HUES64 (cell line): ENCODE results near the gene KIAA0232.

Experiments
- H3K27ac ChIP-seq: 2 replicates; pipeline ENCODE4 v1.7.0; 2013; ENCODE audit warnings: low read depth, low read length, inconsistent platforms
- H3K27me3 ChIP-seq: 2 replicates; pipeline ENCODE4 v1.6.1; 2013; ENCODE audit warnings: mild to moderate bottlenecking, low read length; ENCODE audit not compliant: insufficient read depth
- H3K36me3 ChIP-seq: 2 replicates; pipeline ENCODE4 v1.6.1; 2013; ENCODE audit warnings: mild to moderate bottlenecking, low read length; ENCODE audit not compliant: insufficient read depth
- H3K4me1 ChIP-seq: 2 replicates; pipeline ENCODE4 v1.6.1; 2013; ENCODE audit warnings: mild to moderate bottlenecking, low read length, moderate library complexity; ENCODE audit not compliant: insufficient read depth
- H3K4me3 ChIP-seq: 2 replicates; pipeline ENCODE4 v1.5.1; 2013; ENCODE audit warnings: mild to moderate bottlenecking, low read length, moderate library complexity
- H3K9ac ChIP-seq: 2 replicates; pipeline ENCODE4 v1.6.1; 2013; ENCODE audit warnings: mild to moderate bottlenecking, low read depth, low read length
- H3K9me3 ChIP-seq: 2 replicates; pipeline ENCODE4 v1.6.1; 2013; ENCODE audit warnings: low read depth, low read length; ENCODE audit not compliant: insufficient read depth
- WGBS: fragments of 150-250, 120-280 bp; methylation state at CpG from one replicate; pipeline ENCODE4 v1.1.7; 2013; ENCODE audit warnings: missing lambda C conversion rate; 5-methylcytosine and 5-hydroxymethylcytosine counted together

The KIAA0232 gene

DNA sequence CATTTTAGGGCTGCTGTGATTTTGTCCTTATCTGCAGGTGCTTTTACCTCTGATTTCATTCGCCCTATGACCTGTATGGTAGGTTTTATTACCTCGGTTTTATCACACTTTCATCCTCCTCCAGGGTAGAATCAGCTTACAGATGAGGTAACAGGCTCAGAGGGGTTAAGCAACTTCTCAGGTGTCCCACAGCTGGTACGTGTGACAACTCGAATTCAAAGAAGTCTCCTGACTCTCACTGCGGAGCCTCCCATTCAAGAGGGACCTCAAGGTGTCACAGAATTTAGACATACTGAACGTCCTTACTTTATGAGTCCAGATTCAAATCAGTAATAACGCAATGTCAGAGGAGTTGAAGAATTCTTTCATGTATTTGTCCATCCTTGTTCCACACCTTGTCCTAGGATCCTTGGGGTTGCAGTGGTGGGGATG lies 12.5 kb upstream of the KIAA0232 start:
- H3K9ac ChIP-seq, result no peak overlapping the region
- H3K36me3 ChIP-seq, result no peaks in the 10 kb centered on the region
- no peak overlapping the region for H3K27ac ChIP-seq
- H3K4me1 ChIP-seq, result no peaks in the 10 kb centered on the region
- H3K27me3 ChIP-seq, result no peaks in the 10 kb centered on the region
- WGBS, result 85% methylated on average over 7 of the region's 7 CpGs
- H3K9me3 ChIP-seq, result no peaks in the 10 kb centered on the region
- H3K4me3 ChIP-seq, result no peak overlapping the region

- 96% methylated on average over 7 of the region's 7 CpGs for WGBS
- no peaks in the 10 kb centered on the region for H3K9me3 ChIP-seq
- no peak overlapping the region for H3K4me3 ChIP-seq
- no peaks in the 10 kb centered on the region for H3K4me1 ChIP-seq
- H3K36me3 ChIP-seq, result no peaks in the 10 kb centered on the region
- H3K27ac ChIP-seq, result no peak overlapping the region
- H3K27me3 ChIP-seq, result no peaks in the 10 kb centered on the region
- no peak overlapping the region for H3K9ac ChIP-seq
Measured at GRCh38 chr4:6770581-6771228, 11.8 kb upstream of the KIAA0232 start.

- H3K9ac ChIP-seq, result no peak overlapping the region
- no peaks in the 10 kb centered on the region for H3K36me3 ChIP-seq
- H3K9me3 ChIP-seq, result no peaks in the 10 kb centered on the region
- H3K4me1 ChIP-seq, result no peaks in the 10 kb centered on the region
- 0 out of 2 replicates have a peak, but pooled peaks cover under 1% of the 10 kb centered on the region for H3K27me3 ChIP-seq
- 92% methylated on average over 8 of the region's 8 CpGs for WGBS
- H3K4me3 ChIP-seq, result no peak overlapping the region
- no peak overlapping the region for H3K27ac ChIP-seq
Measured at GRCh38 chr4:6771229-6771671, 11.3 kb upstream of the KIAA0232 start.

GRCh38 chr4:6772223-6772928 lies 10.2 kb upstream of the KIAA0232 start:
- Histone ChIP-seq H3K27me3 (0 out of 2 replicates have a peak, but pooled peaks cover 4% of the 10 kb centered on the region), H3K4me1 (no peaks in the 10 kb centered on the region), H3K9ac (no peak overlapping the region), H3K27ac (no peak overlapping the region), H3K36me3 (no peaks in the 10 kb centered on the region), H3K9me3 (no peaks in the 10 kb centered on the region), H3K4me3 (no peak overlapping the region)
- 94% methylated on average over 10 of the region's 10 CpGs for WGBS

GRCh38 chr4:6773106-6773505 lies 9.4 kb upstream of the KIAA0232 start:
- 81% methylated on average over 6 of the region's 6 CpGs for WGBS
- H3K27ac ChIP-seq, result no peak overlapping the region
- no peaks in the 10 kb centered on the region for H3K36me3 ChIP-seq
- no peak overlapping the region for H3K9ac ChIP-seq
- 0 out of 2 replicates have a peak, but pooled peaks cover 4% of the 10 kb centered on the region for H3K27me3 ChIP-seq
- no peaks in the 10 kb centered on the region for H3K9me3 ChIP-seq
- no peak overlapping the region for H3K4me3 ChIP-seq
- no peaks in the 10 kb centered on the region for H3K4me1 ChIP-seq

DNA sequence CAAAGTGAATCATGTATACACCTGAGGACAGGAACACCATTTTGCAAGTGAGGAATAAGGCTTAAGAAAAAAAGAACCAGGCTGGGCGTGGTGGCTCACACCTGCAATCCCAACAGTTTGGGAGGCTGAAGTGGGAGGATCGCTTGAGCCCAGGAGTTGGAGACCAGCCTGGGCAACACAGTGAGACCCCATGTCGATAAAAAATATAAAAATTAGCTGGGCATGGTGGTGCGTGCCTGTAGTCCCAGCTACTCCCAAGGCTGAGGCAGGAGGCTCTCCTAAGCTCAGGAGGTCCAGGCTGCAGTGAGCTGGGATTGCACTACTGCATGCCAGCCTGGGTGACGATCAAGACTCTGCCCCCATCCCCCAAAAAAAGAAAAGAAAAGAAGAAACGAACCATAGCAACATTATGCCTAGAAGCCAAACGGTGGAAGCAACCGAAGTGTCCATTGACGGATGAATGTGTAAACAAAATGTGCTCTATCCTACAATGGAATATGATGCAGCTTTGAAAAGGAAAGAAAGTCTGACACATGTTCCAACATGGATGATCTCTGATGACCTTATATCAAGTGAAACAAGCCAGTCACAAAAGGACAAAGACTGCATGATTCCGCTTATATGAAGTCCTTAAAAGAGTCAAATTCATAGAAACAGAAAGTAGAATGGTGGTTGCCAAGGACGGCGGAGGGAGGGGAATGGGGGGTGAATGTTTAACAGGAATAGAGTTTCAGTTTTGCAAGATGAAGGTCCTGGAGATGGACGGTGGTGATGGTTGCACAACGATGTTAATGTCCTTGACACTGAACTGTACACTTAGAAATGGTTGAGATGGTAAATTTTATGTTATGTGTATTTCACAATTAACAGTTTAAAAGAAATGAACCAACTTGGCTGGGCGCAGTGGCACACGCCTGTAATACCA lies 8.6 kb upstream of the KIAA0232 start:
- Histone ChIP-seq H3K27ac (no peak overlapping the region), H3K27me3 (0 out of 2 replicates have a peak, but pooled peaks cover 4% of the 10 kb centered on the region), H3K9me3 (no peaks in the 10 kb centered on the region), H3K4me3 (no peak overlapping the region), H3K9ac (no peak overlapping the region), H3K4me1 (no peaks in the 10 kb centered on the region), H3K36me3 (no peaks in the 10 kb centered on the region)
- WGBS, result 89% methylated on average over 16 of the region's 16 CpGs

DNA sequence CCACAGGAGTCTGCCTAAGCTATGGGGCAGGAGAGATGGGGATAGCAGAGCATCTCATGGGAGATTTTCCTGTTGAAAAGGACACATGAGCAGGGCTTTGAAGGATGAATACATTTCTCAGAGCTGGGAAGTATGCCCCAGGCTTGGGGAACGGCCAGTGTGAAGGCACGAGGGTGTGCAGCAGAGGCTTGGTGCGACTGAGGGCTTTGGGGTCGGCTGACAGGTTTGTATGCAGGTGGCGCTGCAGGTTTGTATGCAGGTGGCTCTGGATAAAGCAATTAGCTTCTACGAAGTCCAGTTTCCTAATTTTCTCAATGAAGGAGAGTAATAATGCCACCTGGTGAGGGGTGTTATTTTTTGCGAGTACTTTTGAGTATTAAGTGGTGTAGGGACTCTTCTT lies 6.8 kb upstream of the KIAA0232 start:
- Histone ChIP-seq H3K9me3 (no peaks in the 10 kb centered on the region), H3K9ac (no peak overlapping the region), H3K4me3 (no peak overlapping the region), H3K36me3 (no peaks in the 10 kb centered on the region), H3K27ac (no peak overlapping the region), H3K4me1 (peaks cover 12% of the 10 kb centered on the region), H3K27me3 (peaks cover 5% of the 10 kb centered on the region; the same call in 1 of the 2 replicates)
- WGBS, result 85% methylated on average over 7 of the region's 7 CpGs

DNA sequence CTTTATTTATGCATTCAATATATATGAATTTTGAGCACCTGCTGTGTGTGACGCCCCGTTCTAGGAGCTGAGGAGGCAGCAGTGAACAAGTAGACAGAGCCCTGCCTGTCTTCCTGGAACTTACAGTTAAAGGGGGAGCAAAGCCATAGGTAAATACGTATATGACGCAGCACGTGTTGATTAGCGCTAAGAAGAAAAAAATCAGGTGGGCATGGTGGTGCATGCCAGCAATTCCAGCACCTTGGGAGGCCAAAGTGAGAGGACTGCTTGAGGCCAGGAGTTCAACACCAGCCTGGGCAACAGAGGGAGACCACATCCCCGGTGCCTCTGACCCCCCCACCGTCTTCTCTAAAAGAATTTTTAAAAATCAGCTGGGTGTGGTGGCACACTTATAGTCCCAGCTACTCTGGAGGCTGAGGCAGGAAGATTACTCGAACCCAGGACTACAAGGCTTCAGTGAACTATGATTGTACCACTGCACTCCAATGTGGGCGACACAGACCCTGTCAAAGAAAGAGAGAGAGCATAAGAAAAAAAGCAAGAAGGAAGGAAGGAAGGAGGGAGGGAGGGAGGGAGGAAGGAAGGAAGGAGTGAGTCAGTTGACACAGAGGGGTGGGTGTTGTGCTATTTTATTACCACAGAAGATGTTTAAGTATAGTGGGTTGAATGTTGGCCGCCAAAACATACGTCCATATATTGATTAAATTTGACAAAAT lies 5.4 kb upstream of the KIAA0232 start:
- Histone ChIP-seq H3K27ac (no peak overlapping the region), H3K4me3 (no peak overlapping the region), H3K9ac (no peak overlapping the region), H3K9me3 (no peaks in the 10 kb centered on the region), H3K4me1 (peaks cover 17% of the 10 kb centered on the region), H3K36me3 (no peaks in the 10 kb centered on the region), H3K27me3 (peaks cover 16% of the 10 kb centered on the region; the same call in 1 of the 2 replicates)
- 88% methylated on average over 12 of the region's 12 CpGs for WGBS

- Histone ChIP-seq H3K9ac (no peak overlapping the region), H3K4me3 (no peak overlapping the region)
Measured at GRCh38 chr4:6777636-6778281, 4.8 kb upstream of the KIAA0232 start.

DNA sequence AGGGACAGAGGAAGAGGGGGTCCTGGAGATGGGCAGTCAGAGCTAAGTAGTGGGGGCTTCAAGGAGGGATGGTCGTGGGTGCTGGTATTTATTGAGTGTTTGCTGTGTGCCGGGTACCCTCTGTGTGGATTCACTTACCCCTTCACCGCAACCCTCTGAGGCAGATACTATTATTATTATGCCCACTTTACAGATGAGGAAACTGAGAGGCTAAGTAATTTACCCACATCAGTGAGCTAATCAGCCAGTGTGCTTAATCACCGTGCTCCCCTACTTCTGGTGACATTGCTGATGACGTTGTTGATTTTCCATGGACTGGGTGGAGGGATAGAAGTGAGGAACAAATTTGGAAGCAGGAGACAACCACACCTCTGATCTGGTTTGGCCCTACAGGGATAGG lies 4.1 kb upstream of the KIAA0232 start:
- peaks cover 17% of the 10 kb centered on the region for H3K4me1 ChIP-seq
- H3K4me3 ChIP-seq, result no peak overlapping the region
- peaks cover 16% of the 10 kb centered on the region; the same call in 1 of the 2 replicates for H3K27me3 ChIP-seq
- H3K36me3 ChIP-seq, result no peaks in the 10 kb centered on the region
- no peaks in the 10 kb centered on the region for H3K9me3 ChIP-seq
- H3K27ac ChIP-seq, result no peak overlapping the region
- 90% methylated on average over 3 of the region's 5 CpGs for WGBS
- no peak overlapping the region for H3K9ac ChIP-seq

More at GRCh38 chr4:6777636-6778281, 4.8 kb upstream of the KIAA0232 start:
- no peaks in the 10 kb centered on the region for H3K9me3 ChIP-seq
- H3K27me3 ChIP-seq, result peaks cover 16% of the 10 kb centered on the region; the same call in 1 of the 2 replicates
- 85% methylated on average over 15 of the region's 15 CpGs for WGBS
- no peak overlapping the region for H3K27ac ChIP-seq
- H3K36me3 ChIP-seq, result no peaks in the 10 kb centered on the region
- peaks cover 17% of the 10 kb centered on the region for H3K4me1 ChIP-seq
